ENCODE data around the gene NACA.

NACA gene

GRCh38 chr12:56687223-56688128 is 37.6 kb downstream of the NACA start:
- DNase-seq (ENCODE audit: low spot score), result no peak

GRCh38 chr12:56684745-56685359 is 40.2 kb downstream of the NACA start:
- no peak for DNase-seq (ENCODE audit: low spot score)

DNA sequence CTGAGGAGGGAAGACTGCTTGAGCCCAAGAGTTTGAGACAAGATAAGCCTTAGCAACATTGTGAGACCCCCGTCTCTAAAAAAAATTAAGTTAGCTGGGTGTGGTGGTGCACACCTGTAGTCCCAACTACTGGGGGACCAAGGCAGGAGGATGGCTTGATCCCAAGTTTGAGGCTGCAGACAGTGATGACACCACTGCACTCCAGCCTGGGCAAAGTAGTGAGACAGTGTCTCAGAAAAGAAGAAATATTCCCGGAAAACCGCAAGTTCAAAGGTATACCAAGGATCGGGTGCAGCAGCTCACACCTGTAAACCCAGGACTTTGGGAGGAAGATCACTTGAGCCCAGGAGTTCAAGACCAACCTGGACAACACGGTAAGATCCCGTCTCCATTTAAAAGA is 42.8 kb downstream of the NACA start:
- DNase-seq (ENCODE audit: low spot score), result no peak

DNA sequence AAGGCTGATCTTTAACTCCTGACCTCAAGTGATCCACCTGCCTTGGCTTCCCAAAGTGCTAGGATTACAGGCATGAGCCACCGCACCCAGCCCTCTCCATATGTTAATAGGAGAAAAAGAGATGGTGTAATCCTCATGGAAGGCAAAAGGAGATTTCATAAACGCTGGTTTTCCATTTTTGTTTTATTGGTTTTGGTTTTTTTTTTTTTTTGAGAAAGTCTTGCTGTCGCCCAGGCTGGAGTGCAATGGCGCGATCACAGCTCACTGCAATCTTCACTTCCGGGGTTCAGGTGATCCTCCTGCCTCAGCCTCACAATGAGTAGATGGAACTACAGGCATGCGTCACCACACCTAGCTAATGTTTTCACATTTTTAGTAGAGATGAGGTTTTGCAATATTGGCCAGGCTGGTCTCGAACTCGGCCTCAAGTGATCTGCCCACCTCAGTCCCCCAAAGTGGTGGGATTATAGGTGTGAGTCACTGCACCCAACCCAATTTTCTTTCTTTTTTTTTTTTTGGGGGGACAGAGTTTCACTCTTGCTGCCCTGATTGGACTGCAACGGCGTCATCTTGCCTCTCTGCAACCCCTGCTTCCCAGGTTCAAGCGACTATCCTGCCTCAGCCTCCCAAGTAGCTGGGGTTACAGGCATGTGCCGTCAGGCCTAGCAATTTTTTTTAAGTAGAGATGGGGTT is 45.1 kb downstream of the NACA start:
- DNase-seq (ENCODE audit: low spot score), result no peak

DNA sequence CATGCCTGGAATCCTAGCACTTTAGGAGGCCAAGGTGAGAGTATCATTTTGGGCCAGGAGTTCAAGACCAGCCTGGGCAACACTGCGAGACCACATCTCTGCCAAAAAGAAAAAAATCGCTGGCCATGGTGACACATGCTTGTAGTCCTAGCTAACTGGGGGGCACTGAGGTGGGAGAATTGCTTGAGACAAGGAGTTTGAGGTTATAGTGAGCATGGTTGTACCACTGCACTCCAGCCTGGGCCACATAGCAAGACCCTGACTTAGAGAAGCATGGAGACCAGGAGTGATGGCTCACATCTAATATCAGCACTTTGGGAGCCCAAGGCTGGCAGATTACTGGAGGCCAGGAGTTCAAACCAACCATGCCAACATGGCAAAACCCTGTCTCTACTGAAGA is 46.2 kb downstream of the NACA start:
- no peak for DNase-seq (ENCODE audit: low spot score)

DNA sequence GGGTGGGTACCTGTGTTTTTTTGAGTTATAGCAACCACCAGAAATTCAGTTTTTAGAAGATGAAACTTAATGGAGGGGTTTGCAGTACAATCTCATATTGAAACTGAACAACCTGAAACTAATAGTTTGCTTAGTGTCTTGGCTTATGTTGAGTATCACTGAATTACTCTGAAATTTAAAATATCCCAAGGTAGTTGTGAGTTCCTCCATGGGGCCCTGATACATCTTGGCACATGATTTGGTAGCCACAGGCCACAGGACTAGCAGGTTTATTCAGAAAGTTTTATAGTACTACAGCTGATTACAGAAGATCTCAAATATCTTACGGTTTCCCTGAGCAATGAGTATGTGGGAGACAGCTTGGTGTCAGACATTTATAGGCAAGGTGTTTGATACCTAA is 47.4 kb downstream of the NACA start:
- no peak for DNase-seq (ENCODE audit: low spot score)

DNA sequence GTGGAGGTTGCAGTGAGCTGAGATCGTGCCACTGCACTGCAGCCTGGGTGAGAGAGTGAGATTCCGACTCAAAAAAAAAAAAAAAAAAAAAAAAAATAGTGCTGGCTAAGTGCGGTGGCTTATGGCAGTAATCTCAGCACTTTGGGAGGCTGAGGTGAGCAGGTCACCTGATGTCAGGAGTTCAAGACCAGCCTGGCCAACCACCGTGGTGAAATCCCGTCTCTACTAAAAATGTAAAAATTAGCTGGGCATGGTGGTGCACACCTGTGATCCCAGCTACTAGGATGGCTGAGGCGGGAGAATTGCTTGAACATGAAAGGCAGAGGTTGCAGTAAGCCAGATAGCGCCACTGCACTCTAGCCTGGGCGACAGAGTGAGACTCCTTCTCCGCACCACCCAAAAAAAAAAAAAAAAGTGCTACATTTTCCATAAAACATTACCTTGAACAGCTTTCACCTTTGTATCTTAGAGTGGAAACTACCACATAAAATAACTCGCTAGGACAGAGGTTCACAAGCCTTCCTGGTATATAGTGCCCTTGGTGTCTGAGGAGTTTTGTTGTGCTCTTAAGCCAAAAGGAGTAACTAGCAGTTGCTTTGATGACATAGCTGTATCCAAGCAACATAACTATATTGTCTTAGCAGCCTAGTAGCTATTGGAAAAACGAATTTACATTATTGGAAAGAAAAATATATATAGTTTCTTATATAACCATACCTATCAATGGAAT is 48.1 kb downstream of the NACA start:
- DNase-seq (ENCODE audit: low spot score), result no peak

DNA sequence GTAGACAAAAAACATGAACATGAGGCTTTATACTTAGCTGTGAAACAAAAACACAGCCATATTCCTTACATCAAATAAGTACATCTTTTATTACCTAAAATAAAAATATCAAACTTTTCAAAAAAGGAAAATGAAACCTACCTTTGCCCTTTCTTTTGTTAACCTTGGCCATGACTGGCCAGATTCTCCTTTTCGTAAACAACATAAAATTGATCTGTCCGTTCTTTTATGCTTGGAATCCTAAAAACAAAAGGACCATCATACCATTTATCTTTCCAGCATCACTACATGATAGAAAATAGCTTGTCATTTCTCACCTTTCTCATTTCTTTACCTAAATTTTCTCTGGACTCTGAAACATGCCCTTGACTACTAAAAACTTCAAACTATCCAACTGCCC is 53.5 kb downstream of the NACA start:
- no peak for DNase-seq (ENCODE audit: low spot score)

DNA sequence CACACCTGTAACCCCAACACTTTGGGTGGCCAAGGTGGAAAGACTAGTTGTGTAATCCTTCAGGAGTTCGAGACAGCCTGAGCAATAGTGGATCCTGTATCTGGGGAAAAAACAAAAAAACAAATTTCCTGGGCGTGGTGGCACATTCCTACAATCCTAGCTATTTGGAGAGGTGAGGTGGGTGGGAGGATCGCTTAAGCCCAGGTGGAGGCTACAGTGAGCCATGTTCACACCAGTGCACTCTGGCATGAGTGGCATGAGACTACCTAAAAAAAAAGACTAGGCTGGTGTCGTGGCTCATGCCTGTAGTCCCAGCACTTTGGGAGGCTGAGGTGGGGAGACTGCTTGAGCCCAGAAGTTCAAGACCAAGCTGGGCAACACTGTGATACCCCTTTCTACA is 54.3 kb downstream of the NACA start:
- no peak for DNase-seq (ENCODE audit: low spot score)

- no peak for DNase-seq (ENCODE audit: low spot score)
Observed at GRCh38 chr12:56668197-56668457, 57.0 kb downstream of the NACA start.

All from COLO829 (cell line).